Raji (cell line): ENCODE data around the gene MUS81.
A peak's percentile ranks its signal among the peaks of the same experiment; 100 is the strongest.

ENCODE experiments used
- POLR2A ChIP-seq: IDR thresholded peaks from 2 replicates; pipeline ENCODE4 v1.6.1; 2011; ENCODE audit warnings: low read depth, low read length, control low read depth; ENCODE audit not compliant: insufficient read depth

The MUS81 gene

GRCh38 chr11:65886826-65887722 lies 26.8 kb downstream of the MUS81 start:
- TF ChIP-seq POLR2A: no peak

DNA sequence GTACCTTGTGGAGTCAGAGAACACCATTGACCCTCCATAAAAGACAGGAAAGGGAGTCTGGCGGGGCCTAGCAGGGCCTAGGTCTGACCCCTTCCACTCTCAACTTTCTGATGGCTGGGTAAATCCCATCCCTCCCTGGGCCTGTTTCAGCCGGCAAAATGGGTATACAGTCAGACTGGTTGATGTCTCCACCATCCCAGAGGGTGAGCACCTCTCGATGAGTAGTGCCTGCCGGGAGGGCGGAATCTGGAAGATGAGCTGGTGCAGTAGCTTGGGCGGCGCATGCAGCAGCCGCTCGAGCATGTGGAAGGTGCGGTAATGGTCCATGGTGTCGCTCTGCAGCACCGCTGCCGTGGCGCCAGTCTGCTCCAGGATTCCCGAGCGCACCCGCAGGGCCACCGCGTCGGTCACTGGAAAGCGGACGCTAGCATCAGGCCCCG lies 27.5 kb downstream of the MUS81 start:
- TF ChIP-seq POLR2A: no peak

DNA sequence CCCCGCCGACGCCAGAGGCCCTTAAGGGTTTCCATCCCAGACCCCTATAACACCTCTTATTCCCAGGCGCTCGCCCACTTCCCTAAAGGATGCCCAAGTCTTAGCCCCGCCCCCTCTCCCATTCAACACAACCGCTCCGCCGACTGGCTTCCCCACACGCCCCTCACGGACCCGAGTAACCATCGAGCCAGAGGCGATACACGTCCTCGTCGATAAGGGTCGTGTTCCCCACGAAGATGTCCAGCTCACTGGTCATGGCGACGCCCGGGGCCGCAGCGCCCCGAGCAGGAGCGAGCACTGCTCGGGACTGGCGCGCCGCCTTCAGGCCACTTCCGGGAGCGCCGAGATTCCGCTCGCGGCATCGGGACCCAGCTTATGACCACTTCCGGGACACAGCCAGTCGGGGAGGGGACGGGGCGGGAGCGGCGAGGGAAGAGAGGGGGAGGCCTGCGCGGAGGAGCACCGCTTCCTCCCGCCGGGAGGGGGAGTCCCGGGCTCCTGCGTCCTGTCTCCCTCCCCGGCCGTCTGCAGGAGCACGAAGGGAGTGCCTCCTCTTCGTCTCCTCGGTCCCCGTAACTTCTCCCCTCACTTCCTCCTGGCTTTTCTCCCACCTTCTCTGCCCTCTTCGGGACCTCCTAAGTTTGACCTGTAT lies 28.1 kb downstream of the MUS81 start, which contains the start of gene FIBP:
Gene FIBP, minus strand, starts transcription at position 309 of the 652 bp plus-strand sequence. Its CDS starts 53 bp downstream, at position 256.
- TF ChIP-seq POLR2A: peak; percentile 98

- TF ChIP-seq POLR2A: peak; percentile 97
Measured at GRCh38 chr11:65890324-65891218, 30.3 kb downstream of the MUS81 start, which contains the start of gene CCDC85B. Gene CCDC85B, plus strand, starts transcription at chr11:65890673. Its CDS starts 111 bp downstream, at chr11:65890784.

GRCh38 chr11:65891219-65892136 lies 31.2 kb downstream of the MUS81 start:
- peak; percentile 47; the same call in 1 of the 2 replicates for TF ChIP-seq POLR2A

GRCh38 chr11:65892661-65893317 lies 32.6 kb downstream of the MUS81 start:
- TF ChIP-seq POLR2A: peak; percentile 32; the same call in 1 of the 2 replicates

GRCh38 chr11:65894034-65894591 lies 33.9 kb downstream of the MUS81 start:
- no peak for TF ChIP-seq POLR2A

DNA sequence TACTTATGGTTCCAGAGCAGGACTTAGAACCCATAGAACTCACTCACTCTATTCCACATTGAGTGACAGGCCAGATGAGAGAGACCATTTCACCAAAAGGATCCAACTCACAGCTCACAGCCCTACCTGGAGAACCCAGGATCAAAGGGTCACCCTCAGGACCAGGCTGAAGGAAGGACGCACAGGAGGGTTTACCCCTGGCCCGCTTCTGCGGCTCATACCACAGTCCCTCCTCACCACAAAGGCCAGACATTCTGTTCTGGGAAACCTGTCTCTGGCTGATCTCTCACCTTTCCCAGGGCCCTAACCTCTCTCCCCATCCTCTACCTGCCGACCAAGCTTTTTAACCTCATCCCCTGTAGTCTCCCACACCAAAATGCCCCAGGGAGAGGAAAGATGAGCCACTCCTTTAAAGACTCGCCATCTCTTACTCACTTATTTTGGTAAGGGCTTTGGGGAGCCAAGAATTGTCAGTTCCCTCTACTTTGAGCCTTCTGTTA lies 35.3 kb downstream of the MUS81 start:
- no peak for TF ChIP-seq POLR2A

- no peak for TF ChIP-seq POLR2A
Measured at GRCh38 chr11:65896034-65896999, 36.1 kb downstream of the MUS81 start.

DNA sequence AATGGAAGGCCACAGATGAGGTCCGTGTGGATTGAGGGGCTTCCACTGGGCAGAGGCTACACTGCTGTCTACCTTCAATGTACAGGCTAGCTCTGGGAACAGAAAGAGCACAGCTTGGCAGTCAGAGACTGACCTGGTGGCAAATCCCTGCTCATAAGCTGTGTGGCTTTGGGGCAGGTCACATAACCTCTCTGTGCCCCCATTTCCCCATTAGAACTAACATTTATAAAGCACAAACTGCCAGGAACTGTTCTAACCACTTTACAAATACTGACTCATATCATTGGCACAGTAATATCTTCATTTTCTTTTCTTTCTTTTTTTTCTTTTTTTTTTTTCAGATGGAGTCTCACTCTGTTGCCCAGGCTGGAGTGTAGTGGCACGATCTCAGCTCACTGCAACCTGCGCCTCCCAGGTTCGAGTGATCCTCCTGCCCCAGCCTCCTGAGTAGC lies 36.8 kb downstream of the MUS81 start:
- no peak for TF ChIP-seq POLR2A

GRCh38 chr11:65898656-65899355 lies 38.6 kb downstream of the MUS81 start:
- TF ChIP-seq POLR2A: no peak
